HG02981 (cell line): ENCODE data around the gene SNRNP200.

Experiments used
- ATAC-seq: cut with Tn5 transposase; IDR thresholded peaks from one replicate; pipeline ENCODE4 v1.9.1; 2021; ENCODE audit warnings: mild to moderate bottlenecking, moderate library complexity; ENCODE audit not compliant: unreplicated experiment

The SNRNP200 gene

DNA sequence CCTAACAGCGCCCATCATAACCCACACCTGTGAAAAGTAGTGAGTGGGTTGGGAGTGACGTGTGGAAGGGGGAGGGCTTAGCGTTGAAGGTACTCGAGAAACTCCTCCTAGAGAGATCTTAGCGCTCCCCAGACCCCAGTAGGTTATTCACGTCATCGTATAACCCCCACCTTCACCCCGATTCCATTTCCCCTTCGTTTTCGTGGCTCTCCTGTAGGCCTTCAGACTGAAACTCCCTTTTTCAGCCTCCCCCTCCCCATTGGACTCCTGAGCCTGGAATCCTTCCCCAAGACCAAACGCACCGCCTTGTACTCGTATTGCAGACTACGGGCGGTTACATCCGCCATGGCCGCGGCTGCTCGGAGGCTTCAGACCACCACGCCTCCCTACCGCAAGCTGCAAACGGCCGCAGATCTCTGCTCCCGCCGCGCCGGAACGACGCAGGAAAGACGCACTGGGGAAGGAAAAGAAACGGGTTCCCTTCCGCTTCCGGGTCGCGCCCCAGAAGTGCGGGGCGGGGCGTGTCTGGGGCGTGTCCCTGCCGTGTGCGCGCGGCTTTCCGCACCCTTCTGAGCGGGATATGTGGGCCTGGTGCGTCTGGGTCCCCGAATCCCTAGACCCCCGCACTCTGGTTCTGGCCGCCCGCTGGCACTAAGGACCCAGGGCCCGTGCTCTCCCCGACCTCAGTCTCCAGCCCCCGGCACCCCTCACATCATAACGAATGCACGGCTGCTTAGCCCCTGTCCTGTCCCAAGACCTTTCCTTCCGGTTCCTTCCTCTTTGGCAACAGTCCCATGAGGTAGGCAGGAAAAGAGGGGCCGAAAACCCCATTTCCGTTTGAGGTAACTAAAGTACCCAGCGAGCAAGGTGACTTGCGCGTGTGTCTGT, at the start of gene SNRNP200:
TSS of gene SNRNP200 (minus strand) at position 456 of the 888 bp plus-strand sequence. CDS start at position 347, 109 bp downstream.
- peak; percentile 92 for ATAC-seq

DNA sequence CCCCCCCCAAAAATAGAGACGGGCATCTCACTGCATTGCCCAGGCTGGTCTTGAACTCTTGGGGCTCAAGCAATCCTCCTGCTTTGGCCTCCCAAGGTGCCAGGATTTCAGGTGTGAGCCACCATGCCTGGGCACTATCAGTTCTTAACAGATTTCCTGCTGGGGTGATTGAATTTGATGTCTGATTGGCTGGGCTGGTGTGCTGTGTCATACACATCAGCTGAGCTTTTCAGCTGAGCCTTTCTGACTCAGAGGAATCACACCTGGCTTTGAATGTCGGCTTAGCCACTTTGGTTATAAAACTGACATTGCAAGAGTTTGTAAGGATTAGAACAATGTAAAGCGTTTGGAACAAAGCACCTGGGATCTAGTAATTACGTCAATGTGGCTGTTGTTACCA, 49.1 kb upstream of the SNRNP200 start:
- ATAC-seq: no peak

DNA sequence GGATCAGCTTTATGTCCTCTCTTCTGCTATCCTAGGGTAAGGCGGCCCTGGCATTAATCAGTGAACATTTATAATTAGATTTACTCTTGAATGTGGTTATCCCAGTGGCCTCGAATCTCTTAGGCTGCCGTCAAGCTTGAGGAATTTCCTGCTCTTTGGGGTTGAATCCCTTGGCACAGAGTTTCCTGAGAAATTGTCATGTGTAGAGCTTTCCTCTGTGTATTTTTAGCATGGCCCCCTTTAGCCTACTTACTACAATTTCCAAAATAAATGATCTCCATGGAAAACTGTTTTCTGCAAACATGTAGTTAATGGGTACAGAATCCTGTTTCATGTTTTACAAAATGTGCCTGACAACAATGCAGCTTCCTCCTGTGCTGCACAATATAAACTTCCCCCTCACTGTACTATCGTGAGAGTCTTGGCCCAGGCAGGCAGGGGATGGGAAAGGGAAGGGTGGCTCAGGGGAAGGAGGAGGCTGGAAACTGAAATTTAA, 48.3 kb upstream of the SNRNP200 start:
- no peak for ATAC-seq

DNA sequence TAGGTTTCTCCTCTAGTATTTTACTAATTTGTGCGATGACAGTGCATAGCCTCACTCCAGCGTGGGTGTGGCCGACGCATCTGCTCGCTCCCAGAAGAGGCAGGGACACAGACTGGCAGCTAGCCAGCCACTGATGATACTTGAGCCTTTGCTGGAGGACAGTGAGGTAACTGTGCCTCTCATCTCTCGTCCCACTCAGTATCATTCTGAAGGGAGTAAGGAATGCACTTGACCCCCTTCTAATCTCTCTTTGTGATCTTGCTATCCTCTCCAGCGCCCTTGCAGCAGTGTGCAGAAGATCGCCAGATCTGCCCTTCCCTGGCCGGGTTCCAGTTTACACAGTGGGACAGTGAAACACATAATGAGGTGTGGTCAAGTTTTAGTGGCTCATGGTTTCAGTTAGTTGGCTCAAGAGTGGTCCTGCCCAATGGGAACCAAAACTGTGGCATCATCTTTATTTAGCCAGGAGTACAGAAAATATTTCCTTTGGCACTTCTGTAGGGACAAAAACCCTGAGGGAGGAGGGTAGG, 47.8 kb upstream of the SNRNP200 start:
- ATAC-seq: no peak

DNA sequence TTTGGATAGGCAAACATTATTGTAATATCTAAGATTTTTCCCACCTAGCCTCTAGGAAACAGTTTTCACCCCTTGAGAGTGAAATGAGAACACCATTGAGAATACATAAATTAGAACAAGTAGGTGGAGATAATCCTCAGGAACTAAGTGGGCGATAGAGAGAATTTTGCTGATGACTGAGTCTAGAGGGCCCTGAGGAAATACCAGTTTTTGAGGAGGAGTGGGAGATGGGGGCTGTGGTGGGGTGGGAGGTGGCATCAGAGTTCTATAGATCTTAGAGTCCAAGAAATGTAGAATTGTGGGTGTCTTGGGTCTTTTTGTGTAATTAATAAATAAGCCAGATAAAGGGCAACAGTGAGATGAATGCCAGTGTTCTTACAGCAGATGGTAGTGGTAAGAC, 42.0 kb upstream of the SNRNP200 start:
- ATAC-seq: no peak

DNA sequence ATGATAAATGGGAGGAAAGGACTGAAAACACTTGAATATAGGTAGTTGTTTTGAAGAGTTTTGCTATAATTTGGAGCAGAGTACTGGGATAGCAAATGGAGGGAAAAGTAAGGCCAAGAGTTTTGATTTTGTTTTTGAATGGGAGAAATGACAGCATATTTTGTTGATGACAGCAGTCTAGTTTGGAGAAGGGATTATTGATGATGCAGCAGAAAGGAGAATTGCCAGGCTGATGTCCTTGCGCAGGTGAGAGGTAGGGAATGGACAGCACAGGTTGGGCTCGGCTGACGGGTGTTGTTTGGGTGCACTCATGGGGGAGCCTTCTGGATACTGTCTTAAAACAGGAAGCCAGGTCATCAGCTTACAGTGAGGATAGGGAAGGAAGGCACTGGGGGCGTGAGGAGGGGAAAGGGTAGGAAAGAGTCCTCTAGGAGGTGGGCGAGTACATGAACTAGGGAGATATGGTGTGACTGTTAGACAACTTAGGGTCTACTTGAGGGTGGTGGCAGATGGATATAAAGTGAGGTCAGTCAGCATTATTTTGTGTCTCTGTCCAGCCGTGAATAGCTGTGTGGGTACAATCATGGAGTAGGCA, 40.6 kb upstream of the SNRNP200 start:
- ATAC-seq: no peak

DNA sequence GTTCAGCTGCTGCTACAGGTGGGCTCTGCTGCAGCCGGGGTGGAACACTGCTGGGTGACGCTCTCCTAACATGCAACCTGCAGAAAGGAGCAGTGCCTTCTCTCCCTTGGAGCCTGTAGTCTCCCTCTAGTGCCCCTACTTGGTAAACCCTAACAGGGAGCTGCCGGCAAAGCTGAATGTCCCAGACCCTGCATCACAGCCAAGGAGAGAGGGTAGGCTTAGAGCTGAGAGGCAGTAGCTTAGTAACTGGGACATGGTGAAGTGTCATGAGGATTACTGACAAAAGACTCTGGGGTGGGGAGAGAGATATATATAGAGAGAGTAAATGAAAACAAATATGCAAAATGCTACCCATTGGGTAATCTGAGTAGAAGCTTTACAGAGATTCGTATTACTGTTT, 40.1 kb upstream of the SNRNP200 start:
- no peak for ATAC-seq

DNA sequence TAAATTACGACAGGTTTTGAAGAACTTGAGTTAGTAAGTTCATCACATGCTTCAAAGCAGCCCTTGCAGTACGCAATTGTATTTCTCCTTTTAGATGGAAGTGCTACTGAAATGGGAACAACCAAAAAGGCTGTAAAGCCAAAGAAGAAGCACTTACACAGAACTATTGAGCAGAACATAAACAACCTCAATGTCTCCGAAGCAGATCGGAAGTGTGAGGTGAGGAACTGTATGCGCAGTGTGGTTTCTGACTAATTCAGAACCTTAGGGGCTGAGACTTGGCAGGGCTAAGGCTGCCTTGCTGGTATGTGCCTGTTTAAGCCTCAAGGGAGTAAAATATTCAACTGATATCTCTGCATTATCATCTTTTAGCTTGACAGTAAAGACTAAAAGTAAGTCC, 38.7 kb upstream of the SNRNP200 start:
- ATAC-seq: peak; percentile 86

DNA sequence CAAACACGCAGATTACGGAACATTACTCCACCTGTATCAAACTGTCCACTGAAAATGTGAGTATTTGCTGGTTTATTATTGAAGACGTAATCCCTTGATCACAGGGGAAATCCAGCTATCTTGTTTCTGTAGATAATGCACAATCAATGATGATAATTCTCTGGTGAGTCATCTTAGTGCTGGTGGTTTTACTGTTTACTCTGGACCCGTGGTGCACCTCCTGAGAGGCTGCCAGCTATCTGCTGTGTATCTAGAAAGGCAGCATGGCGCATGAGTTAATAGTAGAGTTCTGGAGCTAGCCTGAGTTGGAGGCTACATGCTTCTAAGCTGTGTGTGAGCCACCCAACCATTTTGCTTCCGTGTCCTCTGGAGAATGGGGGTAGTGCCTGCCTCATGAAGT, 36.7 kb upstream of the SNRNP200 start:
- no peak for ATAC-seq

DNA sequence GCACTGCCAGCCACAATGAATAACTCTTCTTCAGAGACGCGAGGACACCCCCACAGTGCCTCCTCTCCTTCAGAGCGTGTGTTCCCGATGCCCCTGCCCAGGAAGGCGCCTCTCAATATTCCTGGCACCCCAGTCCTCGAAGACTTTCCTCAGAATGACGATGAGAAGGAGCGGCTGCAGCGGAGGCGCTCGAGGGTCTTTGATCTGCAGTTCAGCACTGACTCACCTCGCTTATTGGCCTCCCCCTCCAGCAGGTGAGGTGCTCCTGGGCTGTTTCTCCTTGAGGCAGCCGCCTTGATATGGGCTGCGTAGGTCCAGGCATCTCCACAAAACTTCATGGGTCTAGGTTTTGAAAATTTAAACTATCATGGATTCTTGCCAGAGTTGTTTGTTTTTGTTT, 36.3 kb upstream of the SNRNP200 start:
- ATAC-seq: no peak

DNA sequence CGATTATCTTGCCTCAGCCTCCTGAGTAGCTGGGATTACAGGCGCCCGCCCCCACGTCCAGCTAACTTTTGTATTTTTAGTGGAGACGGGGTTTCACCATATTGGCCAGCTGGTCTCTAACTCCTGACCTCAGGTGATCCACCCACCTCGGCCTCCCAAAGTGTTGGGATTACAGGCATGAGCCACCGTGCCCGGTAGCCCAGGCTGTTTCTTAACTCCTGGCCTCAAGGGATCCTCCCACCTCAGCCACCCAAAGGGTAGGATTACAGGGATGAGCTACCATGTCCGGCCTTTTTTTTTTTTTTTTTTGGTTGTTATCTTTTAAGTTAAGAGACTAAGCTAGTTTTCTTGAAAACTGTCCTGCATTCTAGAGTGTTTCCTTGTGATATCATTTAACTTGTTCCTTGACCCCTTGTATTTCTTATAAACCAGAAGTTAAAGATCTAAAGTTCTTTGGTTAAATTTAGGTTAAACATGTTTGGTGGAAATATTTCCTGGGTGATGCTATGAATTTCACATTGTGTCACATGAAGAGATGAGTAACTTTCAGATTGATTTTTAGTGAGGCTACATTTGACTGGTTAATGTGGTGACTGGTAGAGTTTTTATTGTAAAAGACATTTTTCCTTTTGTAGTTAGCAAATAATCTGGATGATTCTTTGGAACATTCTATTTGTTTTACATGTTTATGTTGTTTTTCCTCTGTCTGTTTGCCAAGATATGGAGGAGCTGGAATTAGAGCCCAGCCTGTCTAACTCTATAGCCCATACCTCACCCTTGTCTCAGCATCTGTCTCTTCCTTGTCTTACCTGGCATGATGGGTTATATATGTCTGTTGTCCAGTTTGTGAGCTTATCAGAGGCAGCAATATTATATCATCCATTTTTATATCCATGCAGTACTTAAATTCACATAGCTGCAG, 35.4 kb upstream of the SNRNP200 start:
- ATAC-seq: no peak

DNA sequence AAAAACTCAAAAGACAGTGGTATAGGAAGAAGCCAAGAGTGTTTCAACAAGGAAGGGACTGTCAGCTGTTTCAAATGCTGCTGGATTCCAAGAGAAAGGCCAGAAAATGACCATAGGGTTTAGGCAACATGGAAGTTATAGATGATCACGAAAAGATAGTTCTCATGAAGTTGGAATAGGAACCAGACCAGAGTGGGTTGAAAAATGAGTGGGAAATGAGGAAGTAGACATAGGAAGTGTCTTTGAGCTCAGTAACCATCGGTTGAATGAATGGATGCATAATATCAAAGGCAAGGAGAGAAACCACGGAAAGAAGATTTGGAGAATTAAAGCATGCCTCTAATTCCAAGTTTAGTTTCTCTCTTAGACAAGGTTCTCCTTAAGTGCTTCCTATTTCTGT, 31.5 kb upstream of the SNRNP200 start:
- no peak for ATAC-seq

DNA sequence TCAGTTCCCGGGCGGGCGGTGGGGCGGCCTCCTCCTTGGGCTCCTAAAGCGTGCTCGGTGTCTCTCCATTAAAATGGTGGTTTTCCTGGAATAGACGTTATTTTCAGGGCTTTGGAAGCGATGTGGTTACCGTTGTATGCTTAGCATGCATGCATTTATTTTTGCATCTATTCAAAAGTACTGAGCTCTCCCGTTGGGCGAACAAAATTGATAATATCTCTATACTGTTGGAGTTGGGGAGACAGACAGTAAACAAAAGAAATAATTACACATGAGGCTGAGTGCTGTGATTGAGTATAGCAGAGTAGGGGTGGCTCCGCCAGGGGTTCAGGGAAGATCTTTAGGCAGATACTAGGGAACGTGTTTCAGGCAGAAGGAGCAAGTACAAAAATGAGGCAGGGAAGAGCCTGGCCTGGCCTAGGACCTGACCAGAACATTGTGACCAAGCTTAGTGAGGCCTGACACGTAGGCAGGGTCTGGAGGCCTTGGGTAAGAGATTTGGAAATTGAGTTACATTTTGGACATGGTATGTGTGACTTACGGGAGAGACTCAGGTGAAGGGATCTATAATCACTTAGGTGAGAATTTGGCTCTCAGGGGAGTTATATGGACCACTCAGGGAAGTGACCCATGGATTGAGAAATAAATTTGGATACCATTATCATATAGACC, 30.9 kb upstream of the SNRNP200 start:
- ATAC-seq: no peak

DNA sequence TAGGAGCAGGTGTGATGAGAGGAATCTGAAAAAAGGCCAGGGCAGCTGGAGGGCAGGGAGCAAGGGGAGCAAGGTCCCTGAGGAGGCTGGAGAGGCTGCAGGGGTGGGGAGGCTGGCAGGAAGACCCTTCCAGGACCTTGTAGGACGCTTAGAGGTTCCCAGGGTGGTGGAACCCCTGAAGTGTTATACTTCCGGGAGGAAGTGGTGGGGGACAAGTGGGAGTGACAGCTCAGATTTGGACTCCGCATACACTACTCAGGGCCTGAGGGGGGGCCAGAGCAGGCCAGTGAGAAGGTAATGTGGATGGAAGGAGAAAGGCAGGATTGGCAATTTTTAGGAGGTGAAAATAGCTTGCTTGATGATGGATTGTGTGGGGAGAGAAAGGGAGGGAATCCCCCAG, 28.4 kb upstream of the SNRNP200 start:
- ATAC-seq: no peak

DNA sequence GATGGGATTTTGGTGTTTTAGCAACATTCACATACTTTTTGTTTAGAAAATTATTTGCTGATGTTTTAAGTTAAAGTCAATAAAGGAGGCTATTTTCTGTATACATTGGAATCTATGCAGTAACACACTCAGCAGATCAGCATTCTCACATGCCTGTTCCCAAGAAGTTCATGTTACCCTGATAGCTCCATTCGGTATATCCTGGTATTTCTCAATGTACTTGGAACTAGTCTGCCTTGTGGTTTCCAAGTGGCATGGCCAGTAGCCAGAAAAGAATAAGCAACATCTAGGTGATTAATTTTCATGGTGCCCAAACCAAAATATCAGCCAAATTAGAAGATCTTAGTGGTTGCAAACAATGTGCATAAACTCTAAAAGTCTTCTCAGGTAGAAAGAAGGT, 25.1 kb upstream of the SNRNP200 start:
- ATAC-seq: no peak

DNA sequence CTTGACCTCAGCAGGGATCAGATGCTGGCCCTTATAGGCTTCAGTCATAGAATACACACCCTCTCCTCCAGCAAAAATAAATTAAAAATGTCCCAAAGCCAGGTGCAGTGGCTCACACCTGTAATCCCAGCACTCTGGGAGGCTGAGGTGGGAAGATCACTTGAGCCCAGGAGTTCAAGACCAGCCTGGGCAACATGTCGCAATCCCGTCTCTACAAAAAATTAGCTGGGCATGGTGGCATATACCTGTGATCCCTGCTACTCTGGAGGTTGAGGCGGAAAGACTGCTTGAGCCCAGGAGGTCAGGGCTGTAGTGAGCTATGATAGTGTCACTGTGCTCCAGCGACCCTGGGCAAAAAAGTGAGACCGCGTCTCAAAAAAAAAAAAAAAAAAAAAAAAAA, 24.5 kb upstream of the SNRNP200 start:
- no peak for ATAC-seq

DNA sequence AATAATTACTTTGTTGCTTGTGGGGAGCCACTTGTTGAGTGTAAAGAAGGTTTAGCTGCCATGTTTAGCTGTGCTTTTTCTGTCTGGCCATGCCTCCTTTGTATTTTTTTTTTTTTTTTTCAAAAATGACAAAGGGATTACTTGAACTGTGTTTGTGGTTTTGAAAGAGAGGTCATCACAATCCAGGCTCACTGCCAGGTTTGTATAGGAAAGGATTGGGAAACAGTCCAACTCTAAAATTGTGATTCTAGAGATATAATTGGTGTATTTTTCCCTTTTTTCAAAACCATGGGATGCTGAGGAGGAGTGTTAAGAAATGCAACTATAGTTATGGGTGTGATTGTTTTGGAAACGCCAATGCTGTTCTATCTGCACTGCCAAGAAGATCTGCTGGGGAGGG, 24.1 kb upstream of the SNRNP200 start:
- no peak for ATAC-seq

DNA sequence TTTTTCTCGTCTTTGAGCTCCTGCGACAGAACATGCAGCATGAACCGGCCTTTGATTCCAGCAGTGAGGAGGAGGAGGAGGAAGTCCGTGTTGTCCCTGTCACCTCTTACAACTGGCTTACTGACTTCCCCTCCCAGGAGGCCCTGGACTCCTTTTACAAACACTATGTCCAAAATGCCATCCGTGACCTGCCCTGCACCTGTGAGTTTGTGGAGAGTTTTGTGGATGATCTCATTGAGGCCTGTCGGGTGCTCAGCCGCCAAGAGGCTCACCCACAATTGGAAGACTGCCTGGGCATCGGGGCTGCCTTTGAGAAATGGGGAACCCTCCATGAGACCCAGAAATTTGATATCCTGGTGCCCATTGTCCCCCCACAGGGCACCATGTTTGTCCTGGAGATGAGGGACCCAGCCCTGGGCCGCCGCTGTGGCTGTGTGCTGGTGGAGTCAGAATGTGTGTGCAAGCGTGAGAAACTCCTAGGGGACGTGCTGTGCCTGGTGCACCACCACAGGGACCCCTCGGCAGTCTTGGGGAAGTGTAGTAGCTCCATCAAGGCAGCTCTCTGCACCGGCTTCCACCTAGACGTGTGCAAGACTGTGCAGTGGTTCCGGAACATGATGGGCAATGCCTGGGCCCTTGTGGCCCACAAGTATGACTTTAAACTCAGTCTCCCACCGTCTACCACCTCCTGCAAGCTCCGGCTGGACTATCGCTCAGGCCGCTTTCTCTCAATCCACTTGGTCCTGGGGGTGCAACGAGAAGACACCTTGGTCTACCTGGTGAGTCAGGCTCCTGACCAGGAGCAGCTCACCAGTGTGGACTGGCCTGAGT, 21.9 kb upstream of the SNRNP200 start:
- ATAC-seq: no peak

DNA sequence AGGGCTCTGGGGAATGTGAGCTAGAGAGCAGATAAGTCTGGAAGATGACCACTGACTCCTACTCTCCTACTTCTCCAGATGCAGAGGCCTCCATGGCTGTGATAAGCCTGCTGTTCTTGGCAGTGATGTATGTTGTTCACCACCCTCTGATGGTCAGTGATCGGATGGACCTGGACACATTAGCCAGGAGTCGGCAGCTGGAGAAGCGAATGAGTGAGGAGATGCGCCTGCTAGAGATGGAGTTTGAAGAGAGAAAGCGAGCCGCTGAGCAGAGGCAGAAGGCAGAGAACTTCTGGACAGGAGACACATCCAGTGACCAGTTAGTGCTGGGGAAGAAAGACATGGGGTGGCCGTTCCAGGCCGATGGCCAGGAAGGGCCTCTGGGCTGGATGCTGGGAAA, 21.2 kb upstream of the SNRNP200 start:
- no peak for ATAC-seq

DNA sequence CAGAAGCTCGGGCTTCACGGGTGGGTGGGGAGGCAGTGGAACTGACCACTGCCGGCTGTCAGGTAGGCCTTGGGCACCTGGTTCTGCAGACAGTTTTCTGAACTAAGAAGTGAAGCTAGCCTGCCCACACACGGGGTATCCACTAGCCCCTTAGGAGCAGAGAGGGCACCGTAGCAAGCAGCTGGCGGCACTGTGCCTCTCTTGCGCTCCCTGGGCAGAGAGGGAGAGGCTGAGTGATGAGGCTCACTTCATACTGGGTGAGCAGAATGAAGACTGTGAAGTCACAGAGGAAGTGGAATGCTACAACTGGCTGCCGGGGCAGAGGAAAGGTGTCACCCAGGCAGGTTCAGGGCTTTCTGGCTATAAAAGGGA, 20.5 kb upstream of the SNRNP200 start:
- ATAC-seq: no peak
